WTC11 (cell line): ENCODE measurements around the gene ALDH1A2. TPM values are rescaled to one million over a fixed set of nuclear protein-coding genes. Genes with fewer than 3 reads are reported as not detected.

Experiments used
- ATAC-seq: fragments of 200-7000 bp; cut with Tn5 transposase; 2 replicates; pipeline ENCODE4 v1.10.0; 2021; ENCODE audit warnings: mild to moderate bottlenecking, moderate library complexity
- CTCF ChIA-PET: fragments of 300-600 bp; sonication (Branson Sonifier 250); formaldehyde crosslinking; loops from one replicate; lab custom pipeline; 2021; ENCODE audit warnings: antibody characterized with exemption; lab: Charles Lee
- POLR2A ChIA-PET: fragments of 350-600 bp; sonication (Branson Sonifier 250); formaldehyde crosslinking; loops from one replicate; lab custom pipeline; 2021; ENCODE audit warnings: antibody characterized with exemption; lab: Charles Lee
- DNase-seq: peaks from one replicate; pipeline ENCODE4 v3.0.0; 2021; ENCODE audit warnings: low spot score
- H3K27ac Mint-ChIP-seq: 2 replicates; pipeline ENCODE4 v1.8.0; 2021; ENCODE audit warnings: mixed read lengths
- H3K27me3 Mint-ChIP-seq: 2 replicates; pipeline ENCODE4 v1.8.0; 2021; ENCODE audit warnings: low read depth, mild to moderate bottlenecking, moderate library complexity, mixed read lengths
- H3K36me3 Mint-ChIP-seq: 2 replicates; pipeline ENCODE4 v1.8.0; 2021; ENCODE audit warnings: mixed read lengths
- H3K4me1 Mint-ChIP-seq: 2 replicates; pipeline ENCODE4 v1.8.0; 2022; ENCODE audit warnings: mixed read lengths
- H3K4me3 Mint-ChIP-seq: 2 replicates; pipeline ENCODE4 v1.8.0; 2021; ENCODE audit warnings: mild to moderate bottlenecking, moderate library complexity, mixed read lengths
- H3K9me3 Mint-ChIP-seq: 2 replicates; pipeline ENCODE4 v1.8.0; 2021; ENCODE audit warnings: mixed read lengths
- CREB1 ChIP-seq: sonication (generic); formaldehyde crosslinking; IDR thresholded peaks from 2 replicates; pipeline ENCODE4 v1.8.0; 2023; ENCODE audit warnings: mild to moderate bottlenecking, missing genetic modification reagents
- ETV6 ChIP-seq: sonication (generic); formaldehyde crosslinking; IDR thresholded peaks from 2 replicates; pipeline ENCODE4 v1.8.1; 2022; ENCODE audit warnings: mild to moderate bottlenecking, missing genetic modification reagents
- FOXP1 ChIP-seq: sonication (generic); formaldehyde crosslinking; IDR thresholded peaks from 2 replicates; pipeline ENCODE4 v1.8.0; 2022; ENCODE audit warnings: missing genetic modification reagents, mild to moderate bottlenecking, moderate library complexity, borderline replicate concordance
- GABPB1 ChIP-seq: sonication (generic); formaldehyde crosslinking; IDR thresholded peaks from 2 replicates; pipeline ENCODE4 v1.8.1; 2023; ENCODE audit warnings: mild to moderate bottlenecking, missing genetic modification reagents
- GTF2I ChIP-seq: fragments of 250-450 bp; sonication (Bioruptor Pico); conservative IDR thresholded peaks from 2 replicates; pipeline ENCODE4 v1.4.0; 2021; ENCODE audit warnings: mild to moderate bottlenecking
- IRF2 ChIP-seq: sonication (generic); formaldehyde crosslinking; IDR thresholded peaks from 2 replicates; pipeline ENCODE4 v1.8.0; 2022; ENCODE audit warnings: low read depth, missing genetic modification reagents, borderline replicate concordance
- JAZF1 ChIP-seq: fragments of 250-450 bp; sonication (Bioruptor Pico); IDR thresholded peaks from 2 replicates; pipeline ENCODE4 v1.9.0; 2021; ENCODE audit warnings: moderate library complexity, mild to moderate bottlenecking, inconsistent platforms
- SMAD3 ChIP-seq: sonication (generic); formaldehyde crosslinking; IDR thresholded peaks from 2 replicates; pipeline ENCODE4 v1.8.0; 2022; ENCODE audit warnings: missing genetic modification reagents, mild to moderate bottlenecking, borderline replicate concordance
- SMAD4 ChIP-seq: sonication (generic); formaldehyde crosslinking; IDR thresholded peaks from 2 replicates; pipeline ENCODE4 v1.8.0; 2022; ENCODE audit warnings: mild to moderate bottlenecking, missing genetic modification reagents
- SOX15 ChIP-seq: fragments of 250-450 bp; sonication (Bioruptor Pico); IDR thresholded peaks from 2 replicates; pipeline ENCODE4 v1.9.0; 2021; ENCODE audit warnings: mild to moderate bottlenecking
- TCF7 ChIP-seq: sonication (generic); formaldehyde crosslinking; IDR thresholded peaks from 2 replicates; pipeline ENCODE4 v1.8.0; 2022; ENCODE audit warnings: mild to moderate bottlenecking, low read depth, missing genetic modification reagents, moderate library complexity
- ZNF121 ChIP-seq: sonication (generic); formaldehyde crosslinking; IDR thresholded peaks from 2 replicates; pipeline ENCODE4 v1.8.0; 2023; ENCODE audit warnings: missing genetic modification reagents
- ZNF317 ChIP-seq: sonication (generic); formaldehyde crosslinking; IDR thresholded peaks from 2 replicates; pipeline ENCODE4 v1.8.1; 2023; ENCODE audit warnings: low read depth, mild to moderate bottlenecking, moderate library complexity, missing genetic modification reagents, borderline replicate concordance
- ZNF416 ChIP-seq: fragments of 250-450 bp; sonication (Bioruptor Pico); IDR thresholded peaks from 2 replicates; pipeline ENCODE4 v1.9.0; 2021; ENCODE audit warnings: mild to moderate bottlenecking, inconsistent platforms
- ZNF423 ChIP-seq: fragments of 250-450 bp; sonication (Bioruptor Pico); IDR thresholded peaks from 2 replicates; pipeline ENCODE4 v2.1.2; 2022; ENCODE audit warnings: mild to moderate bottlenecking, moderate library complexity
- total RNA-seq: library from RNA; stranded (reverse); gene quantifications from 3 replicates; pipeline ENCODE4 v1.2.3, GENCODE V29; 2021
- TF ChIP-seq, protein P1 (sequence below): sonication (generic); formaldehyde crosslinking; IDR thresholded peaks from 2 replicates; pipeline ENCODE4 v1.8.0; 2022; ENCODE audit warnings: mild to moderate bottlenecking, missing genetic modification reagents
- TF ChIP-seq, protein P2 (sequence below): sonication (generic); formaldehyde crosslinking; IDR thresholded peaks from 2 replicates; pipeline ENCODE4 v1.8.0; 2023; ENCODE audit warnings: missing genetic modification reagents
- TF ChIP-seq, protein P3 (sequence below): sonication (generic); formaldehyde crosslinking; IDR thresholded peaks from 2 replicates; pipeline ENCODE4 v1.8.0; 2022; ENCODE audit warnings: missing genetic modification reagents
- TF ChIP-seq, protein P4 (sequence below): sonication (generic); formaldehyde crosslinking; IDR thresholded peaks from 2 replicates; pipeline ENCODE4 v1.8.1; 2023; ENCODE audit warnings: mild to moderate bottlenecking, missing genetic modification reagents, moderate library complexity
- TF ChIP-seq, protein P5 (sequence below): sonication (generic); formaldehyde crosslinking; IDR thresholded peaks from 2 replicates; pipeline ENCODE4 v1.8.0; 2022; ENCODE audit warnings: mild to moderate bottlenecking, missing genetic modification reagents

Gene ALDH1A2
- total RNA-seq, 1 experiment from 2014 or later: 1.1 TPM

DNA sequence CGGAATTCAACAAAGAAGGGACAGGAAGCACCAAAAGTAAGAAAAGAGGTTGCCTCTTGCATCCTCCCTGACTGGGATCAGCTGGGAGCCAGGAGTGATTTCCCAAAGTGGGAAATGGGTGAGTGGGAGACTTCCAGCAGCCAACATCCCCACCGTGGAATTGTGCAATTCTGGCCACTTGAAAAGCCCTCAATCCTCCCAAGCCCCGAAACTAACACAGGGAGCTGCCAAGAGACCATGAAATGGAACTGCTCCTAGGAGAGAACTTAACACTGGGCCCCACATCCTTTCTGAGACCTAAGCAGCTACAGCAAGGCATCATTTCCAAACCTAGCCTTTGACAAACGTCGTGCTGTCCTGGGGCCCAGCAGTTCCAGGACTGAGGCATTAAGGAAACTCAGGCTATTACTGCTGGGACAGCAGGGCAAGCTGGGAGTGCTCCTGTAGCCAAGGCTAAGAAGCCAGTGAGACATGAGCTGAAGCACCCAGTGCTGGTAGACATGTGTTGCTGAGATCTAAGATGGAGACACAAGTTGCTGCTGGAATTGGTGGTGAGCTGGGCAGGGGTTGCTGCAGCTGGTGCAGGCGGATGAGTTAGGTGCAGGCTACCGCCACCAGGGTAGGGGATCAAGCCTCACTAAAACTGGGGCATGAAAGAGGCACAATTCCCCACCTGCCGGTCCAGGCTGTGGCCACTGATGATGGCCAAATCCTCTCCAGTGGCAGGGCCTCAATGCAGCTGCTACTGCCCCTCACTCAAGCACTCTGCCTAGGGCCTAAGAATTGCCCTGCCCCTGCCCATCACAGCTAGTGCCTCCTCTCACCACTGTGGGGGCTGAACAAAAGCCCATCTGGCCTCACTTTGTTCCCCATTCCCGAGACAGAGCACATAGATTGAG is 43.9 kb downstream of the ALDH1A2 start:
- H3K4me1 Mint-ChIP-seq: no peaks in the 10 kb centered on the region
- H3K27ac Mint-ChIP-seq: no peak overlapping the region
- ATAC-seq: no peak
- H3K9me3 Mint-ChIP-seq: peaks cover 36% of the 10 kb centered on the region
- TF ChIP-seq ZNF423 (CRISPR knock-in tag): no peak
- TF ChIP-seq ZNF416 (CRISPR knock-in tag): no peak
- no peak for DNase-seq
- no peak overlapping the region for H3K4me3 Mint-ChIP-seq
- ChIA-PET CTCF (interaction anchor here (1.3 to 1.7 kb wide), 2 partner anchors 45 to 49 kb away, joined by 3 to 6 read pairs; no protein-coding TSS in a partner anchor), POLR2A (no interaction called here)
- peaks cover 8% of the 10 kb centered on the region for H3K27me3 Mint-ChIP-seq
- peaks cover 8% of the 10 kb centered on the region for H3K36me3 Mint-ChIP-seq

DNA sequence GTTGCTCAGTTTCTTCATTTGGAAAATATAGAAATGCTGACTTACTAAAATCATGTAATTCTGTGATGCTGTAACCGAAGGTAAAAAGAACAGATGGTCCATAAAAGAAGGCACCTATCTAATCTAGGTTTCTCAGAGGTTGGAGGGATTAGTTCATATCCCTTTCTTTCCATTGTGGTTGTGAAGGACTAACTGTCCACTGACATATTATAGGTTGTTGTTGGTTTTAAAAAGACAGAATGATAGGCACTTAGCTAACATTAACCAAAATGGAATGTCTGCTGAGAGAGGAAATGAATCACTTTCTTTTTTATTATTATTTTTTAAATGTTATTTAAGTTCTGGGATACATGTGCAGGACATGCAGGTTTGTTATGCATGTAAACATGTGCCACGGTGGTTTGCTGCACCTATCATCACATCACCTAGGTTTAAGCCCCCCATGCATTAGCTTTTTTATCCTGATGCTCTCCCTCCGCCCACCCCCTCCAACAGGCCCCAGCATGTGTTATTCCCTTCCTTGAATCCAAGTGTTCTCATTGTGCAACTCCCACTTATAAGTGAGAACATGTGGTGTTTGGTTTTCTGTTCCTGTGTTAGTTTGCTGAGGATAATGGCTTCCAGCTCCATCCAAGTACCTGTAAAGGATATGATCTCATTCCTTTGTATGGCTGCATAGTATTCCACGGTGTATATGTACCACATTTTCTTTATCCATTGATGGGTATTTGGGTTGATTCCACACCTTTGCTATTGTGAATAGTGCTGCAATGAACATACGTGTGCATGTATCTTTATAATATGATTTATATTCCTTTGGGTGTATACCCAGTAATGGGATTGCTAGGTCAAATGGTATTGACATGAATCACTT is 45.8 kb downstream of the ALDH1A2 start:
- H3K27me3 Mint-ChIP-seq: no peaks in the 10 kb centered on the region
- TF ChIP-seq, protein P1, sequence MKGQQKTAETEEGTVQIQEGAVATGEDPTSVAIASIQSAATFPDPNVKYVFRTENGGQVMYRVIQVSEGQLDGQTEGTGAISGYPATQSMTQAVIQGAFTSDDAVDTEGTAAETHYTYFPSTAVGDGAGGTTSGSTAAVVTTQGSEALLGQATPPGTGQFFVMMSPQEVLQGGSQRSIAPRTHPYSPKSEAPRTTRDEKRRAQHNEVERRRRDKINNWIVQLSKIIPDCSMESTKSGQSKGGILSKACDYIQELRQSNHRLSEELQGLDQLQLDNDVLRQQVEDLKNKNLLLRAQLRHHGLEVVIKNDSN: no peak
- TF ChIP-seq GTF2I (no peak), JAZF1 (no peak), SMAD3 (CRISPR knock-in tag) (no peak), CREB1 (CRISPR knock-in tag) (no peak), GABPB1 (no peak), FOXP1 (no peak), ZNF121 (CRISPR knock-in tag) (no peak), IRF2 (CRISPR knock-in tag) (no peak), ZNF317 (CRISPR knock-in tag) (no peak), SMAD4 (no peak), TCF7 (CRISPR knock-in tag) (no peak), ETV6 (no peak), SOX15 (CRISPR knock-in tag) (no peak)
- TF ChIP-seq, protein P2, sequence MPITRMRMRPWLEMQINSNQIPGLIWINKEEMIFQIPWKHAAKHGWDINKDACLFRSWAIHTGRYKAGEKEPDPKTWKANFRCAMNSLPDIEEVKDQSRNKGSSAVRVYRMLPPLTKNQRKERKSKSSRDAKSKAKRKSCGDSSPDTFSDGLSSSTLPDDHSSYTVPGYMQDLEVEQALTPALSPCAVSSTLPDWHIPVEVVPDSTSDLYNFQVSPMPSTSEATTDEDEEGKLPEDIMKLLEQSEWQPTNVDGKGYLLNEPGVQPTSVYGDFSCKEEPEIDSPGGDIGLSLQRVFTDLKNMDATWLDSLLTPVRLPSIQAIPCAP (CRISPR knock-in tag): no peak
- TF ChIP-seq, protein P3, sequence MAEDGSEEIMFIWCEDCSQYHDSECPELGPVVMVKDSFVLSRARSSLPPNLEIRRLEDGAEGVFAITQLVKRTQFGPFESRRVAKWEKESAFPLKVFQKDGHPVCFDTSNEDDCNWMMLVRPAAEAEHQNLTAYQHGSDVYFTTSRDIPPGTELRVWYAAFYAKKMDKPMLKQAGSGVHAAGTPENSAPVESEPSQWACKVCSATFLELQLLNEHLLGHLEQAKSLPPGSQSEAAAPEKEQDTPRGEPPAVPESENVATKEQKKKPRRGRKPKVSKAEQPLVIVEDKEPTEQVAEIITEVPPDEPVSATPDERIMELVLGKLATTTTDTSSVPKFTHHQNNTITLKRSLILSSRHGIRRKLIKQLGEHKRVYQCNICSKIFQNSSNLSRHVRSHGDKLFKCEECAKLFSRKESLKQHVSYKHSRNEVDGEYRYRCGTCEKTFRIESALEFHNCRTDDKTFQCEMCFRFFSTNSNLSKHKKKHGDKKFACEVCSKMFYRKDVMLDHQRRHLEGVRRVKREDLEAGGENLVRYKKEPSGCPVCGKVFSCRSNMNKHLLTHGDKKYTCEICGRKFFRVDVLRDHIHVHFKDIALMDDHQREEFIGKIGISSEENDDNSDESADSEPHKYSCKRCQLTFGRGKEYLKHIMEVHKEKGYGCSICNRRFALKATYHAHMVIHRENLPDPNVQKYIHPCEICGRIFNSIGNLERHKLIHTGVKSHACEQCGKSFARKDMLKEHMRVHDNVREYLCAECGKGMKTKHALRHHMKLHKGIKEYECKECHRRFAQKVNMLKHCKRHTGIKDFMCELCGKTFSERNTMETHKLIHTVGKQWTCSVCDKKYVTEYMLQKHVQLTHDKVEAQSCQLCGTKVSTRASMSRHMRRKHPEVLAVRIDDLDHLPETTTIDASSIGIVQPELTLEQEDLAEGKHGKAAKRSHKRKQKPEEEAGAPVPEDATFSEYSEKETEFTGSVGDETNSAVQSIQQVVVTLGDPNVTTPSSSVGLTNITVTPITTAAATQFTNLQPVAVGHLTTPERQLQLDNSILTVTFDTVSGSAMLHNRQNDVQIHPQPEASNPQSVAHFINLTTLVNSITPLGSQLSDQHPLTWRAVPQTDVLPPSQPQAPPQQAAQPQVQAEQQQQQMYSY (CRISPR knock-in tag): no peak
- TF ChIP-seq, protein P4, sequence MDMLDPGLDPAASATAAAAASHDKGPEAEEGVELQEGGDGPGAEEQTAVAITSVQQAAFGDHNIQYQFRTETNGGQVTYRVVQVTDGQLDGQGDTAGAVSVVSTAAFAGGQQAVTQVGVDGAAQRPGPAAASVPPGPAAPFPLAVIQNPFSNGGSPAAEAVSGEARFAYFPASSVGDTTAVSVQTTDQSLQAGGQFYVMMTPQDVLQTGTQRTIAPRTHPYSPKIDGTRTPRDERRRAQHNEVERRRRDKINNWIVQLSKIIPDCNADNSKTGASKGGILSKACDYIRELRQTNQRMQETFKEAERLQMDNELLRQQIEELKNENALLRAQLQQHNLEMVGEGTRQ: no peak
- TF ChIP-seq, protein P5, sequence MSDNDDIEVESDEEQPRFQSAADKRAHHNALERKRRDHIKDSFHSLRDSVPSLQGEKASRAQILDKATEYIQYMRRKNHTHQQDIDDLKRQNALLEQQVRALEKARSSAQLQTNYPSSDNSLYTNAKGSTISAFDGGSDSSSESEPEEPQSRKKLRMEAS (CRISPR knock-in tag): no peak
- TF ChIP-seq, all 79 proteins: peak for 0
- H3K4me1 Mint-ChIP-seq: no peaks in the 10 kb centered on the region
- CTCF ChIA-PET: no interaction called here
- no peak overlapping the region for H3K4me3 Mint-ChIP-seq
- no peaks in the 10 kb centered on the region for H3K36me3 Mint-ChIP-seq
- H3K9me3 Mint-ChIP-seq: peaks cover 19% of the 10 kb centered on the region
- DNase-seq: no peak
- no peak for ATAC-seq
- POLR2A ChIA-PET: no interaction called here
- H3K27ac Mint-ChIP-seq: no peak overlapping the region
